NCI-H1105 (cell line): ENCODE results near the gene NNT.
A peak's percentile ranks its signal among the peaks of the same experiment; 100 is the strongest.
"Not testable (repeated sequence)": the region's sequence is repeated elsewhere in the genome, so short reads cannot be mapped to it uniquely, and the experiment has no call there.

Experiments used
- DNase-seq: peaks from one replicate; lab custom pipeline; 2025; lab: John Stamatoyannopoulos, UW

The NNT gene

GRCh38 chr5:43627028-43627427 lies 24.0 kb downstream of the NNT start:
- no peak for DNase-seq

DNA sequence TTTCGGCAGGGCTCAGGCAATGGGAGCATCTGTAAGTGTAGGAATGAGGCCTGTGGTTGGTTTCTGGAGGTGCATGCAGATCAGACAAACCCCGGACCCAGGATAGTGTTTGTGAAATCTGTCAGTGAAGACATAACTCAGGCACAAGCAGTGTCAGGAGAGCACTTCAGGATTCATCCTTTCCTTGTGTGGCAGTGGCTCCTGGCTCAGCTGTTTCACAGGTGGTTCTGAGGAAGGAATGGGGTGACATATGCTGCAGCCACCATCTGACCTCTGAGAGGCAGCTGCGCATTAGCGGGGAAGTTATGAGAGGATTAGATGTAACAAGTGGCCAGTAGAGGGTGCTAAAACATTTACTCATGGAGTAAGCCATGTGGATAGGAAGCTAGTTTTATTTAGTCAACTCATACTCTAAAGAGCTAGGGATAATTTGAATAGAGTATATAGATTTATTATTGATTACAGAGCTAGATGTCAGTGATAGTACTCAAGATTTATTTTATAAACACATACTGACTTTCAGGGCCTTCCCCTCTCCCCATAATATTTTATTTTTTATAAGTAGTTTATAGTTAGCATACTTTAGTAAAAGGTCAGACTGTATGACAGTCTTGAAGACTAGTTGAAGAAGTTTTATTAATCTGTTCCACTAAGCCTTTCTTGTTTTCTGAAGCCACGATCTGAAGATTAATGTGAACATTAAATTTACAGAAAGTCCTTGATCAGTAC lies 28.4 kb downstream of the NNT start:
- peak; percentile 73 for DNase-seq

DNA sequence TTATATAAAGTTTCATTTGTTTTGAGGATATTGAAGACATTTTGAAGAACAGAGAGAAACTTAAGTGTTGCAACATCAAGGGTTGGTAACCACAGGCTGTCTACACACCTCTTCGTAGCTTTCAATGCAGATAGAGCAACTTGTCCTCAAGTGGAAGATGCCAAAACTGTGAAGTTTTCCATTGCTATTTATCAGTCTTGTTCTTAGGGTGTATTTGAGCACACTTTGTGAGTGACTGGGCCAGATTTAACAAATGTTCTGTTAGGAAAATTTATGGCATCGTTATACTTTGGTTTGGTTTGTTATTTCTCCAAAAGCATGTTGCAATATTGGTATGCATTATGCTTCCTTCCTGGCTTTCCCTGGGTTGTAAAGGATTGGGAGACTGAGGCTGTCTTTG lies 31.6 kb downstream of the NNT start:
- DNase-seq, result no peak

DNA sequence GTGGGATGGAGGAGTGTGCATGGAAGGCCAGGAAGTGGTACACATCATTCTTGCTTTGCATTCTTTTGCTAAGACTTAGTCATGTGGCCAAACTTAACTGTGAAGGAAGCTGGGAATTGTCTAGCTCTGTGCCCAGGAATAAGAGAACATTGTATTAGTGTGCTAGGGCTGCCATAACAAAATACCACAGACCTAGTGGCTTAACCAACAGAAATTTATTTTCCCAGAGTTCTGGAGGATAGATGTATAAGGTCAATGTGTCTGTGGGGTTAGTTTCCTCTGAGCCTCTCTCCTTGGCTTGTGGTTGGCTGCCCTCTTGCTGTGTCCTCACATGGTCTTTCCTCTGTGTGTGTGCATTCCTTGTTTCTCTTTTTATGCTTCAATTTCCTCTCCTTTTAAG lies 32.4 kb downstream of the NNT start:
- no peak for DNase-seq

DNA sequence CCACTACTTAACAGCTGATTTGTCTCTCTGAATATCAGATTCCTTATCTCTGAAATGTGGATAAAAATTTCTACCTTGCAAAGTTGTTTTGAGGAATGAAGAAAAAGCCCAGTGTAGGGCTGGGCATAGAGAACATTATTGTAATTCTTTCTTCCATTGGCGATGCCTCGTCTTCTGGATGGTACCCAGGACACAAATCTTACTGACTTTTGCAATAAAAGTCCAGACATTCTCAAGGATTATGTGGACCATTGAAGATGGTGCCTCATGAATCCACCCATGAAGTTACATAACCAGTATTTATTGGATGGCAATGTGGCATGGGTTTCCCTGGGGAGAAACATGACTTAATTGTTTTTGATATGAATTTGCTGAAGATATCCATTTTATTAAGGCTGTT lies 33.1 kb downstream of the NNT start:
- DNase-seq, result no peak

DNA sequence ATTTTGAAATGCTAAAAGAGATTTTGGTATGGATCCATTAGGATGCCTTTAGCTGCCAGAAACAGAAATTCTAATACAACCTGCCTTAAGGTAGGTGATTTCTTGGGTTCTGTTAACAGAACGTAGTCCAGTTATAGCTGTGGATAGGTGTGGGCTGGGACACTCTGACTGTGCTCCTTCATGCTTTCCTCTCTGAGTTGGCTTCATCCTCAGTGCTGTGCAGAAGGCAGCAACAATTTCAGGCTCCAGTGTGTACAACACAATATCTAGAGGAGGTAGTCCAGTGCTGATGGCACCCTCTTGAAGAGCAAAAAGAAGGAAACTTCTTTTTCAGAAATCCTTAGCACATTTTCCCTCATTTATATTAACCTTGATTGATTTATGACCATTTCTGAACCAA lies 34.4 kb downstream of the NNT start:
- DNase-seq, result no peak

- no peak for DNase-seq
Measured at GRCh38 chr5:43638107-43638506, 35.1 kb downstream of the NNT start.

GRCh38 chr5:43638546-43638945 lies 35.6 kb downstream of the NNT start:
- DNase-seq, result no peak

- DNase-seq, result no peak
Measured at GRCh38 chr5:43639566-43639965, 36.6 kb downstream of the NNT start.

DNA sequence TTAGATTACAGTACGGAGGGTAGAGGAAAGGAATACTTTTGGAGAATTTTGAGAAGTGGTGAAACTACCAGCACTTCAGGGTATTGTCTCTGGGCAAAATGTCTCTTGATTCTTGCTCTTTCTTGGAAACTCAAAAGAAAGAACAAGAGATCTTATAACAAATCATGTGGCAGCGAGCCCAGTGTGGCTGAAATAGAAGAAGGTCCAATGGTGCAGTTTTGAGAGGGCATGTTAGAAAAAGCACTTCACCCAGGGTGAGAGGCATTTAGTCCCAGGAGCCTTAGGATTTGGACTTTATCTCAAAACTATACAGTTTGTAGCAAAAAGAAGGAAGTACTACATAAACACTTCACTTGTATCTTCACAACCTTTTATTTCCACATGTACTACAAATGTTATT lies 39.4 kb downstream of the NNT start:
- no peak for DNase-seq

- DNase-seq, result no peak
Measured at GRCh38 chr5:43643327-43643726, 40.3 kb downstream of the NNT start.

- DNase-seq, result no peak
Measured at GRCh38 chr5:43643750-43644149, 40.8 kb downstream of the NNT start.

GRCh38 chr5:43646992-43647391 lies 44.0 kb downstream of the NNT start:
- DNase-seq, result no peak

GRCh38 chr5:43647789-43648188 lies 44.8 kb downstream of the NNT start:
- DNase-seq, result no peak

DNA sequence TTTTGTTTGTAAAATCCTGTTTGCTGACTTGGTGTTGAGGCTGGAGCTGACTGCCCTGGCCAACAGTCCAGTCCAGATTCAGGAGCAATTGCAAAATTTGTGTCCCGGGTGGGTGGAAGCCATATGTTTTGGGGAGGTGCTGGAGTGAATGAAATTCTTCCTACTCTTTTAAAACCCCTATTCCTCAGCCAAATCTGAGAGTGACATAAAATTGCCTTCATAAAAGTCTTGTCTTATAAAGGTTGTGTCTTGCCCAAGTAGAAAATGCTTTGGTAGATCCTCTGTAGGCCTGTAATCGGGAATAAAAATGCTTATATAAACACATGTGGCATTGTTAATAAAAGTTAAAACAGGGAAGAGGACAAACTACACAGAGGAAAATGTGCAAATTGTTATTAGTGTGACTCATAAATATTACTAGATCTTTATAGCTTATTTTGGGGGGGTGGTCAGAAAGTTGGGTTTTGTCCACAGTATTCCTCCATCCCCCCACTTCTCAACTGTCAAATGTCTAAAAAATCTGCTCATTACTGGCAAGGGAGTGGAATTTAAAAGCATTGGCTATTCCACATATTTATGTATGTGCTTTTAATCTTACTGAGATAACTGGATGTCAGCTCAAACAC lies 45.6 kb downstream of the NNT start:
- DNase-seq, result no peak

DNA sequence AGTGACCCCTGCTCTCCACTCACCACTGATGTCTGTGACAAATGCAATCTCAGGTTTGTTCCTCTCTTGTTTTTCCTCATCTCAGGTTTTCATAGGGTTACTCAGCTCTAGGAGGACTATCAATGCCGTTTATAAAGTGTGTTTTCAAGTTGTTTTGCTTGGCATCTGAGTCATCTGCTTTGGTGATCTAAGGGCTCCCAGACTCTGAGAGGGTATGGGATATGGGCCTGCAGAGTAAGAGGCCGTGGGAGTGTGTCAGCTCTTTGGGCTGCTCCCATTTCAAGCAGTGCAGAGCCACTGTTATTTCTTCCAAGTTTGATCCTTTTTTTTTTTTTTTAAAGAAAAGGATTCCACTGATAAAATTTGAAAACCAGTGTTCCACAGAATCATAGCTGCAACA lies 46.3 kb downstream of the NNT start:
- DNase-seq, result no peak

- no peak for DNase-seq
Measured at GRCh38 chr5:43652537-43653302, 49.7 kb downstream of the NNT start.

GRCh38 chr5:43658509-43658908 lies 55.5 kb downstream of the NNT start:
- DNase-seq, result no peak

DNA sequence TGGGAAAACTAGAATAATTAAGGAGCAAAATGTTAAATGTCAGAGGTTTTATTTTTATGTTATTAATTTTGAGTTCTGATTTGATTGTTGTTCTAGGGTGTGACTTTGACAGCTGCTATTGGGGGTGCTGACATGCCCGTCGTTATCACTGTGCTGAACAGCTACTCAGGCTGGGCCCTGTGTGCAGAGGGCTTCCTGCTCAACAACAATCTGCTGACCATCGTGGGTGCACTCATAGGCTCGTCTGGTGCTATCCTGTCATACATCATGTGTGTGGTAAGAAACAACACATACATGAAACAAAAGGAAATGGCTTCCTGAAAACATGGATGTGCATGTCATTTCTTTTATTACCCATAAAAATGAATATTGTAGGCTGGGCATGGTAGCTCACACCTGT lies 56.1 kb downstream of the NNT start:
- DNase-seq, result no peak

- DNase-seq, result no peak
Measured at GRCh38 chr5:43661102-43661501, 58.1 kb downstream of the NNT start.

- no peak for DNase-seq
Measured at GRCh38 chr5:43663916-43664315, 60.9 kb downstream of the NNT start.

DNA sequence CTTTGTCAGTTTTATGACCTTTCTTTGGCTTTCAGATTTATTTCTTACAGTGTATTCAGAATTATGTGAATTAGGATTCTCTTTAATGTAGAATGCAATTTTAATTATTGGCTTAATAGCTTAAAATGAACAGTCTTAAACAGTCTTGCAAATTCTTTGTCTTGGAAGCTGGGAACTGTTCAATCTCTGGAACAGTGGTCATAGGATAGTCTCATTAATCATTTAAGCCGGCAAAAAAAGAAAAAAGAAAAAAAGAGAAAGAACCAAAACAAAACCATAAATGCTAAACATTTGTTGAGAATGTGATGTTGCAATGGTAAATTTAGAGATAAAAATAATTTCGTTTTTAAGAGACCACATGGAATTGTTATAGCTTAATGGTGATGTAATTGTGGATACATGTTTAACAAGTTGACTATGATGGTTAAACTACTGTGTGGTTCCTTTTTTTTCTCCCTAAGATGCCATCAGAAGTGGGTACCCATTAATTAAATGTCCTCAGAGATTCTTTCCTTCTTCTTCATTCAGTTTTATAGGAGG lies 61.6 kb downstream of the NNT start:
- DNase-seq, result no peak

- DNase-seq, result not testable (repeated sequence)
Measured at GRCh38 chr5:43665749-43666148, 62.8 kb downstream of the NNT start.
